Transverse colon (tissue), 4 donors: ENCODE data around the gene MEIG1.

Source experiments
- EP300 ChIP-seq: sonication (generic); formaldehyde crosslinking; IDR thresholded peaks from one replicate; pipeline ENCODE4 v1.6.1; 2017; ENCODE audit warnings: antibody characterized with exemption, low read depth
- POLR2A ChIP-seq: fragments of 450-650 bp; IDR thresholded peaks from one replicate; pipeline ENCODE4 v1.6.1; 2016; ENCODE audit warnings: antibody characterized with exemption, mild to moderate bottlenecking, moderate library complexity
- POLR2AphosphoS5 ChIP-seq, 3 donors: sonication (generic); formaldehyde crosslinking; IDR thresholded peaks; one replicate each; pipeline ENCODE4 v1.6.1; 2016; ENCODE audit warnings: antibody characterized with exemption in 3 of 3
- TF ChIP-seq, protein P1 (sequence below), 5 experiments: fragments of 200-600 bp in 3 of 5; fragments of 450-650 bp in 2 of 5; sonication (generic) in 3 of 5; IDR thresholded peaks; 1 replicate in 2 of 5; 2 replicates in 3 of 5; pipeline ENCODE4 v1.5.1; 2016 to 2017; ENCODE audit warnings: antibody characterized with exemption in 5 of 5, inconsistent platforms in 3 of 5, mild to moderate bottlenecking in 2 of 5, moderate library complexity in 1 of 5

- TF ChIP-seq, protein P1, sequence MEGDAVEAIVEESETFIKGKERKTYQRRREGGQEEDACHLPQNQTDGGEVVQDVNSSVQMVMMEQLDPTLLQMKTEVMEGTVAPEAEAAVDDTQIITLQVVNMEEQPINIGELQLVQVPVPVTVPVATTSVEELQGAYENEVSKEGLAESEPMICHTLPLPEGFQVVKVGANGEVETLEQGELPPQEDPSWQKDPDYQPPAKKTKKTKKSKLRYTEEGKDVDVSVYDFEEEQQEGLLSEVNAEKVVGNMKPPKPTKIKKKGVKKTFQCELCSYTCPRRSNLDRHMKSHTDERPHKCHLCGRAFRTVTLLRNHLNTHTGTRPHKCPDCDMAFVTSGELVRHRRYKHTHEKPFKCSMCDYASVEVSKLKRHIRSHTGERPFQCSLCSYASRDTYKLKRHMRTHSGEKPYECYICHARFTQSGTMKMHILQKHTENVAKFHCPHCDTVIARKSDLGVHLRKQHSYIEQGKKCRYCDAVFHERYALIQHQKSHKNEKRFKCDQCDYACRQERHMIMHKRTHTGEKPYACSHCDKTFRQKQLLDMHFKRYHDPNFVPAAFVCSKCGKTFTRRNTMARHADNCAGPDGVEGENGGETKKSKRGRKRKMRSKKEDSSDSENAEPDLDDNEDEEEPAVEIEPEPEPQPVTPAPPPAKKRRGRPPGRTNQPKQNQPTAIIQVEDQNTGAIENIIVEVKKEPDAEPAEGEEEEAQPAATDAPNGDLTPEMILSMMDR (IDR thresholded peaks at IDR 0.05): no peak
- TF ChIP-seq POLR2AphosphoS5 (IDR thresholded peaks at IDR 0.05): no peak
- TF ChIP-seq POLR2A: no peak
- TF ChIP-seq EP300: no peak
These were observed 22.6 kb upstream of the MEIG1 start for GRCh38 chr10:14936584-14936983.
